ENCODE results near the gene JAZF1.

Gene JAZF1

DNA sequence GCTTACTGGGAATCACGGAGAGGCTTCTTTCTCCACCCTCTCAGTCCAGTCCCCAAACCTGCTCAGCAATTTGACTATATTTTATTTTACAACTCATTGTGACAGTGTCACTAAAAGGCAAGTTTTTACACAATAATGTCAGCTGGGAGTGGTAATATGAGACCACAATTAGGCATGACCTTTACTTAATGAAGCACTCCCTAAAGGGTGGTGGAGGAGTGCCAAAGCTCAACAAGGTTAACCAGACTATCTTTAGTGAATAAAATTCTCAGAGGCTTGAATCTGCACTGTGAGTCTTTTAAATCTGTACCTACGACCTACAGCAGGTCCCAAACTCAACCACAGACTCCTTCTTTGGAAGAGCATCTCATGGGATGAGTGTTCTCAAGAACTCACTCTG, 225.0 kb downstream of the JAZF1 start:
- DNase-seq: no peak

GRCh38 chr7:27955011-27955410, 225.6 kb downstream of the JAZF1 start:
- no peak for DNase-seq

- DNase-seq: no peak
Observed at GRCh38 chr7:27953777-27954176, 226.8 kb downstream of the JAZF1 start.

GRCh38 chr7:27953361-27953760, 227.2 kb downstream of the JAZF1 start:
- no peak for DNase-seq

GRCh38 chr7:27952456-27953285, 227.9 kb downstream of the JAZF1 start:
- peak; percentile 35 for DNase-seq

DNA sequence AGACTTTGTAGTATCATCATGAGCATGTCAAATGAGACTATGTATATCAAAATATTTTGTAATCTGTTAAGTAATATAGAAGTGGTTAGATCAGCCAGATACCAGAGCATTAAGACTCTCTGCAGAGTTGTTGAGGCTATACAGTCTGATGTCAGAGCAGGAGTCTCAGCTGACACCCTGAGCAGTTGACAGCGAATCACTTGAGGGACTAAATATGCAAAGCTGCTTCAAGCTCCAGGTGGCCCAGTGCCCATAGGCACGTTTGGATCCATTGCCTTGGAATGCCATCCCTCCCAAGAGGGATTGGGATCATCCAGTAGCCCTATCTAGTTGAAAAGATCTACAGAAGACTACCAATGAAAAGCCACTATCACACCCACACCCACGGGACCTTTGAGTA, 230.5 kb downstream of the JAZF1 start:
- no peak for DNase-seq

GRCh38 chr7:27948861-27949260, 231.7 kb downstream of the JAZF1 start:
- DNase-seq: no peak

GRCh38 chr7:27947586-27948278, 232.9 kb downstream of the JAZF1 start:
- no peak for DNase-seq

- DNase-seq: no peak
Observed at GRCh38 chr7:27946351-27946750, 234.2 kb downstream of the JAZF1 start.

GRCh38 chr7:27945058-27945795, 235.4 kb downstream of the JAZF1 start:
- no peak for DNase-seq

GRCh38 chr7:27944643-27945042, 236.0 kb downstream of the JAZF1 start:
- no peak for DNase-seq

DNA sequence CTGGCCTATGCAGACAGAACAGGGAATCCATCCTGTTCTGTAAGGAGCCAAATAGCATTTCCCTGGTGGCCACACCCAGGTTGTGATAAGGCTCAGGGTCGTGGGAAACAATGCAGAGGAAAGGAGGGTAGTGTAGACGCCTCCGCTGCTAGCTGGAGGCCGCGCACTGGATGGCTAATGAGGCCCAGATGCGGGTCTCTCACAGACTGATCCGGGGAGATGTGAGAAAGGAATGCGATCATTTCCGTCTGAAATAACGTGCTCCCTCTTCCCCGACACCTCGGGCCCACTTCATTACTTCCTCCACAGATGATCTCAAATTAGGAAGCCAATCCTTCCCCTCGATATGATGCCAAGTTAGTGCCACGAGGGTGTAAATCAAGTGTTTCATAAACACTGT, 237.4 kb downstream of the JAZF1 start:
- no peak for DNase-seq

- DNase-seq: no peak
Observed at GRCh38 chr7:27942711-27943110, 237.9 kb downstream of the JAZF1 start.

GRCh38 chr7:27941522-27941921, 239.1 kb downstream of the JAZF1 start:
- DNase-seq: no peak

DNA sequence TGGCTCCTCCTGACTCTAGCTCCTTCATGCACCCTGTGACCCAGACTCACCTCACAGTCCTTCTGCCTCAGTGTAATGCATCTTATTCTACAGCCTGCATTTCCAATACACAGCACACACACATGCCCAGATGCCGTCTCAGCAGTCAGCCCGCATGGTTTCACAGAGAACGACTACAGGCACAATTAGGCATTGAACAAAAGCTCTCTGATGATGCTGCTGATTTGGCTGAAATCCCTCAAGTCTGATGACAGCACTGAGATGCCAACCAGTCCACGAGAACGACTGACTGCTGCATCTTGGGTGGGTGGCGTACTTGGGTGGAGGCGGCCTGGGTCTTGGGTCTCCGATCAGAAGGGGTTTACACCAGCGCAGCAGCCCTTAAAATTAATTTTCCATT, 240.3 kb downstream of the JAZF1 start:
- DNase-seq: no peak

DNA sequence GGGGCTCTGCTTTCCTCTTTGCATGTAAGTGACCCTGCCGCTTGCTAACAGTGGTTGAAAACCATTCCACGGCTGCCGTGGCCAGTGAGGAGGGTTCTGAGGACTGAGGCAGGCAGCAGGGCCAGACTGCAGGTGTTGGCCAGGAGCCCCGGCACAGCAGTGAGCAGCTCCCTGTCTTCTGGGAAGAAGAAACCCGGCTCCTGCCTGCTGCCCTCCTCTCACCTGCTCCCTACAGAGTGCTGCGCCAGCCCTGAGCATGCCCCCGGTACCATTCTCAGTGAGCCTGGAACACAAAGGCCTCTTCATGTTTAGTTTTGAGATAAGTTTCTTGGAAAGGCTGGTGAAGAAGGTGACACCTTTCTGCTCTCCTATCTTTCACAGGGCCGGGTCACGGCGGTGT, 240.7 kb downstream of the JAZF1 start:
- DNase-seq: no peak

- DNase-seq: no peak
Observed at GRCh38 chr7:27936768-27937102, 243.9 kb downstream of the JAZF1 start.

GRCh38 chr7:27936047-27936767, 244.4 kb downstream of the JAZF1 start:
- DNase-seq: no peak

GRCh38 chr7:27933671-27934565, 246.7 kb downstream of the JAZF1 start:
- no peak for DNase-seq

DNA sequence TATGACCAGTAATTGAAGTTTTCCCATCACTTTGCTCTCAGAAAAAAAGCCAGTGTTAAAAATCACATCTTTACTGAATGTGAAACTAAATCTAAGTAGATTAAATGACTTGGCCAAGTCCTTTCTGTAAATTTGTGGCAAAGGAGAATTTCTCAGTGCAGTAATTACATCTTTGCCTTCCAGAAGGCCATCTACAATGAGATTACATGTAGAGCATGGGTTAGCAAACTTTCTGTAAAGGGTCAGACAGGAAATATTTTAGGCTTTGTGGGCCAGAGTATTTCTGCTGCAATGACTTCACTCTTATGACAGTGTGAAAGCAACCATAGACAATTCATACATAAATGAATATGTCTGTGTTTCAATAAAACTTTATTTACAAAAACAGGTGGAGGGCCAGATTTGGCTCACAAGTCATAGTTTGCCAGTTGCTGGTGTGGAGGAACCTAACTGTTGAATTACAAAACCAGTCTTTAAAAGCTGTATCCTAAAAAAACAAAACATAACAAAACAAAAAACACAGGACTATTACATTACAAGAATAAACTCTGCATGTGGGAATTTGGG, 249.6 kb downstream of the JAZF1 start:
- no peak for DNase-seq

- DNase-seq: no peak
Observed at GRCh38 chr7:27929127-27929526, 251.5 kb downstream of the JAZF1 start.

GRCh38 chr7:27928001-27928400, 252.6 kb downstream of the JAZF1 start:
- no peak for DNase-seq
